ENCODE results near the gene SIGLEC8.

GRCh38 chr19:51421229-51422052 is 36.8 kb downstream of the SIGLEC8 start:
- TF ChIP-seq EZH2 (IDR thresholded peaks at IDR 0.05; ENCODE audit: low read length, unreplicated experiment): no peak
- TF ChIP-seq, protein P1, sequence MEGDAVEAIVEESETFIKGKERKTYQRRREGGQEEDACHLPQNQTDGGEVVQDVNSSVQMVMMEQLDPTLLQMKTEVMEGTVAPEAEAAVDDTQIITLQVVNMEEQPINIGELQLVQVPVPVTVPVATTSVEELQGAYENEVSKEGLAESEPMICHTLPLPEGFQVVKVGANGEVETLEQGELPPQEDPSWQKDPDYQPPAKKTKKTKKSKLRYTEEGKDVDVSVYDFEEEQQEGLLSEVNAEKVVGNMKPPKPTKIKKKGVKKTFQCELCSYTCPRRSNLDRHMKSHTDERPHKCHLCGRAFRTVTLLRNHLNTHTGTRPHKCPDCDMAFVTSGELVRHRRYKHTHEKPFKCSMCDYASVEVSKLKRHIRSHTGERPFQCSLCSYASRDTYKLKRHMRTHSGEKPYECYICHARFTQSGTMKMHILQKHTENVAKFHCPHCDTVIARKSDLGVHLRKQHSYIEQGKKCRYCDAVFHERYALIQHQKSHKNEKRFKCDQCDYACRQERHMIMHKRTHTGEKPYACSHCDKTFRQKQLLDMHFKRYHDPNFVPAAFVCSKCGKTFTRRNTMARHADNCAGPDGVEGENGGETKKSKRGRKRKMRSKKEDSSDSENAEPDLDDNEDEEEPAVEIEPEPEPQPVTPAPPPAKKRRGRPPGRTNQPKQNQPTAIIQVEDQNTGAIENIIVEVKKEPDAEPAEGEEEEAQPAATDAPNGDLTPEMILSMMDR (conservative IDR thresholded peaks at IDR 0.05; ENCODE audit: low read depth, low read length): no peak

Data from PC-3 (cell line).